Neural cell (in vitro differentiated cells): ENCODE results near the gene PCDH18.

Source experiments
- CTCF ChIP-seq: fragments of 450-650 bp; IDR thresholded peaks from 2 replicates; pipeline ENCODE4 v1.5.1; 2014; ENCODE audit warnings: antibody characterized with exemption, mild to moderate bottlenecking, moderate library complexity; ENCODE audit not compliant: poor library complexity, severe bottlenecking
- EP300 ChIP-seq: fragments of 450-650 bp; conservative IDR thresholded peaks from 2 replicates; pipeline ENCODE4 v1.6.1; 2014; ENCODE audit warnings: antibody characterized with exemption, mild to moderate bottlenecking, moderate library complexity; ENCODE audit not compliant: poor library complexity, severe bottlenecking
- MXI1 ChIP-seq: fragments of 450-650 bp; conservative IDR thresholded peaks from 2 replicates; pipeline ENCODE4 v1.6.1; 2014; ENCODE audit warnings: antibody characterized with exemption, mild to moderate bottlenecking; ENCODE audit not compliant: poor library complexity, severe bottlenecking
- POLR2AphosphoS5 ChIP-seq: IDR thresholded peaks from 2 replicates; pipeline ENCODE4 v1.6.1; 2012
- RAD21 ChIP-seq: fragments of 450-650 bp; conservative IDR thresholded peaks from 2 replicates; pipeline ENCODE4 v1.6.1; 2014; ENCODE audit warnings: antibody characterized with exemption, mild to moderate bottlenecking, moderate library complexity
- REST ChIP-seq: IDR thresholded peaks from 2 replicates; pipeline ENCODE4 v1.6.1; 2012; ENCODE audit warnings: borderline replicate concordance
- SMC3 ChIP-seq: fragments of 450-650 bp; conservative IDR thresholded peaks from 2 replicates; pipeline ENCODE4 v1.6.1; 2014; ENCODE audit warnings: antibody characterized with exemption, mild to moderate bottlenecking, moderate library complexity; ENCODE audit not compliant: poor library complexity
- TAF1 ChIP-seq: IDR thresholded peaks from 2 replicates; pipeline ENCODE4 v1.6.1; 2012; ENCODE audit warnings: low read depth

GRCh38 chr4:137514406-137515111 lies 17.7 kb downstream of the PCDH18 start:
- TF ChIP-seq MXI1 (no peak), REST (no peak), EP300 (no peak), POLR2AphosphoS5 (no peak), CTCF (no peak), SMC3 (no peak), TAF1 (no peak), RAD21 (no peak)
